ENCODE measurements around the gene CSPG5. TPM values are rescaled to one million over a fixed set of nuclear protein-coding genes. Genes with fewer than 3 reads are reported as not detected.

The CSPG5 gene
- total RNA-seq, 1 donor from 2014 or later: 1.1 TPM

DNA sequence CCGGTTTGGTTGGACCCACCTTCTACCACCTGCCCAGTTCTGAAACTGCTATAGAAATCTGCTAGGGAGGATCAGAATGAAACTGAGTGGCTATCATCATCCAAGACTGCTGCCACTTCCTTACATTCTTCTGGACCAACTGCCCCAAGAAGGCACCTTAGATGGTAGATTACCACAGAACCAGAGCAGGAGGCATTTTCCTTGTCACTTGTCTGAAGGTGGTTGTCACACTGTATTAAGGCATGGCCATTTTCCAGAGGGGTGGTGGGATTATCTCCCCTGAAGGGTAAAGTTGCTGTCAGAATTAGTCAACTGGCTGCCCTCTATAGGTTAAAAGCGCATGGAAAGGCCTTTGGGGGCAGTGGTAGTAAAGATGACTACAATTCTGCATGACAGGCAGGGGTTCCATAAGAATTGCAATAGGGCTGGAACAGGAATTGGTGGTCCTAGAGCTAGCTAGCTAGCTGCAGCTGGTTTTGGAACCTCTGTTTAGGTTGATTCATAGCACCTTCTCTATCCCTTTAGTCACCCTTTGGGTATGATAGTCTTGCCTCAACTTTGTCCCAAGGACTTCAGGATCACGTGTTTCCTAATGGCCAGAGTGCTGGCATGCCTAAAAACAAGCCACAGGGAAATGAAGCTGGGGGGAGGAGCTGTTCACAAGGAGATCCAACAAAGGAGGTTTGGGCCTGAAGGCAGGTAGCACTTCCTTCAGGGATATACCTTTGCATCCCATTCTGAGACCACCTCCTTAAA lies 4.8 kb upstream of the CSPG5 start:
- H3K9me3 Mint-ChIP-seq: no peaks in the 10 kb centered on the region
- H3K36me3 Mint-ChIP-seq: peaks cover 22% of the 10 kb centered on the region
- peaks cover 18% of the 10 kb centered on the region for H3K27me3 Mint-ChIP-seq (ENCODE audit: low read depth)
- TF ChIP-seq, protein P1, sequence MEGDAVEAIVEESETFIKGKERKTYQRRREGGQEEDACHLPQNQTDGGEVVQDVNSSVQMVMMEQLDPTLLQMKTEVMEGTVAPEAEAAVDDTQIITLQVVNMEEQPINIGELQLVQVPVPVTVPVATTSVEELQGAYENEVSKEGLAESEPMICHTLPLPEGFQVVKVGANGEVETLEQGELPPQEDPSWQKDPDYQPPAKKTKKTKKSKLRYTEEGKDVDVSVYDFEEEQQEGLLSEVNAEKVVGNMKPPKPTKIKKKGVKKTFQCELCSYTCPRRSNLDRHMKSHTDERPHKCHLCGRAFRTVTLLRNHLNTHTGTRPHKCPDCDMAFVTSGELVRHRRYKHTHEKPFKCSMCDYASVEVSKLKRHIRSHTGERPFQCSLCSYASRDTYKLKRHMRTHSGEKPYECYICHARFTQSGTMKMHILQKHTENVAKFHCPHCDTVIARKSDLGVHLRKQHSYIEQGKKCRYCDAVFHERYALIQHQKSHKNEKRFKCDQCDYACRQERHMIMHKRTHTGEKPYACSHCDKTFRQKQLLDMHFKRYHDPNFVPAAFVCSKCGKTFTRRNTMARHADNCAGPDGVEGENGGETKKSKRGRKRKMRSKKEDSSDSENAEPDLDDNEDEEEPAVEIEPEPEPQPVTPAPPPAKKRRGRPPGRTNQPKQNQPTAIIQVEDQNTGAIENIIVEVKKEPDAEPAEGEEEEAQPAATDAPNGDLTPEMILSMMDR (IDR thresholded peaks at IDR 0.05; ENCODE audit: unreplicated experiment): no peak
- H3K4me3 Mint-ChIP-seq: no peak overlapping the region
- no peak for DNase-seq (ENCODE audit: low spot score in 2 of 2, unreplicated experiment in 2 of 2)
- H3K27ac Mint-ChIP-seq: no peak overlapping the region
- H3K4me1 Mint-ChIP-seq: peaks cover 2% of the 10 kb centered on the region

DNA sequence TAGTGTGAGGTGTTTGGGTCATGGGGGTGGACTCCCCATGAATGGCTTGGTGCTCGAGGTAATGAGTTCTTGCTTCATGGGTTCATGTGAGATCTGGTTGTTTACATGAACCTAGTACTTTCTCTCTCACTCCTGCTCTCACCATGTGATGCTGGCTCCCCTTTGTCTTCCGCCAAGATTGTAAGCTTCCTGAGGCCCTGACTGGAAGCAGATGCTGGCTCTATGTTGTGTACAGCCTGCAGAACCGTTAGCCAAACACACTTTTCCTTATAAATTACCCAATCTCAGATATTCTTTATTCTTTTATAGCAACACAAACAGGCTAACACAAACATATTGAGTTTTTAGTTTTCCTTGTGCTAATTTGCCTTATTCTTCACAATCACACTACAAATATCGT lies 3.2 kb upstream of the CSPG5 start:
- Mint-ChIP-seq H3K9me3 (no peaks in the 10 kb centered on the region), H3K27me3 (ENCODE audit: low read depth) (peaks cover 31% of the 10 kb centered on the region), H3K36me3 (peaks cover 13% of the 10 kb centered on the region), H3K4me1 (peaks cover 2% of the 10 kb centered on the region), H3K27ac (no peak overlapping the region), H3K4me3 (no peak overlapping the region)
- TF ChIP-seq, protein P1 (IDR thresholded peaks at IDR 0.05; ENCODE audit: unreplicated experiment): no peak
- no peak for DNase-seq (ENCODE audit: low spot score in 2 of 2, unreplicated experiment in 2 of 2)

DNA sequence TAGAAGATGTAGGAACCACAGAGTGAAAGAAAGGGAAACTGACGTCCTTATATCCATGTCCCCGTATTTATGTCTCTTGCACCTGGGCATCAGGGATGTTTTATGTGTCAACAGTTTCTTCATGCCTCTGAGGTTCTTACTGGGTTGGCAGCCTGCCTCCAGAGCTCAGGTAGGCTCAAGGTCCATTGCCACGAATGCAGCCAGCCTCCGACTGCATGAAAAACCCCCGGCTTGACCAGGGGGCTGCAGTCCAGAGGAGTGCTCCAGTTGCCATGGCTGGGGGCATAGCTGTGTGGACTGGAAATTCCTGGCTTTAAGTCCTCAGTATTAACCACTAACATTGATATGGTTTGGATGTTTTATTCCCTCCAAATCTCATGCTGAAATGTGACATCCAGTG lies 2.8 kb upstream of the CSPG5 start:
- Mint-ChIP-seq H3K9me3 (no peaks in the 10 kb centered on the region), H3K4me1 (peaks cover 2% of the 10 kb centered on the region), H3K27ac (no peak overlapping the region), H3K36me3 (peaks cover 9% of the 10 kb centered on the region), H3K27me3 (ENCODE audit: low read depth) (peaks cover 35% of the 10 kb centered on the region), H3K4me3 (no peak overlapping the region)
- TF ChIP-seq, protein P1 (IDR thresholded peaks at IDR 0.05; ENCODE audit: unreplicated experiment): no peak
- DNase-seq (ENCODE audit: low spot score in 2 of 2, unreplicated experiment in 2 of 2): no peak

DNA sequence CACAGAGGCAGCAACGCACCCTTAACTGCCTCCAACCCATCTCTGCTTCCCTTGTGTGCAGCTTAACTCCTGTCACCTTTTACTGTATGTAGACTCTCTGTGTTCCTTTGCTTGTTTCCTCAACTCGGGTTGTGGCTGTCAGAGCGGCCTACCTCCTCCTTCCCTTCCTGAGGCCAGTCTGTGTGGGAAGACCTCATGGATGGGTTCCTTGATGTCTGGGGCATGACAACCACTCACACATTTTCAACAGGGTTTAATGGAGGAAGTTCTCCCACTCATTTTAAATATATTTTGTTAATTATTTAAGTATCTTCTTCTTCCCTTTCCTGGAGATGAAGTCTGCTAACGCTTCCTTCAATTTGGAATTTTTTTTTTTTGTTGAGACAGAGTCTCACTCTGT lies 1.8 kb upstream of the CSPG5 start:
- Mint-ChIP-seq H3K36me3 (peaks cover 5% of the 10 kb centered on the region), H3K9me3 (no peaks in the 10 kb centered on the region), H3K27me3 (ENCODE audit: low read depth) (peaks cover 41% of the 10 kb centered on the region), H3K27ac (no peak overlapping the region), H3K4me3 (no peak overlapping the region), H3K4me1 (peaks cover 3% of the 10 kb centered on the region)
- TF ChIP-seq, protein P1 (IDR thresholded peaks at IDR 0.05; ENCODE audit: unreplicated experiment): no peak
- DNase-seq (ENCODE audit: low spot score in 2 of 2, unreplicated experiment in 2 of 2): no peak

DNA sequence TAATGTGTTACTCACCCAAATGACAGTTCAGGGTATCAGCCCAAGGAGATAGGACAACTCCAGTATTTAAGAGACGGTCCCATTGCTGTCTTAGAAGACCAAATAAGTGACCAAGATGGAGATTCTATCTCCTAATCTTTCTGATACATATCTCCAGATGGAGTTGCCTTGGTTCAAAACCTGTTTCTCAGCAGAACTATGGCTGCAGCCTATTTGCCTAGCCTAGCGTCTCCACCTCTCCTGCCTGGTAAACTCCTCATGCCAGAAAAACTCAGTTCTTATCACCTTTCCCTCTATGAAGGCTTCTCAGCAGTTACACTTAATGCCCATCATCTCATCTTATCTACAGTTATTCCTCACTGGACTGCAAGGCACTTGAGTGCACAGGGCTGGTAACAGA lies 1.2 kb upstream of the CSPG5 start:
- TF ChIP-seq, protein P1 (IDR thresholded peaks at IDR 0.05; ENCODE audit: unreplicated experiment): no peak
- Mint-ChIP-seq H3K27me3 (ENCODE audit: low read depth) (peaks cover 47% of the 10 kb centered on the region), H3K4me1 (peaks cover 3% of the 10 kb centered on the region), H3K36me3 (no peaks in the 10 kb centered on the region), H3K4me3 (peak overlapping the region; percentile 52), H3K27ac (no peak overlapping the region), H3K9me3 (no peaks in the 10 kb centered on the region)
- no peak for DNase-seq (ENCODE audit: low spot score in 2 of 2, unreplicated experiment in 2 of 2)

Measured in mesothelial cell of epicardium (in vitro differentiated cells).